Upper lobe of left lung (tissue), 4 donors: ENCODE measurements around the gene PPP3CA.

Experiments used
- CTCF ChIP-seq, 6 experiments: fragments of 450-650 bp in 4 of 6; fragments of 200-600 bp in 2 of 6; sonication (generic) in 2 of 6; IDR thresholded peaks; one replicate each; pipeline ENCODE4 v1.5.1; 2016 to 2019; ENCODE audit warnings: antibody characterized with exemption in 6 of 6
- POLR2A ChIP-seq, 4 donors: fragments of 450-650 bp; IDR thresholded peaks; one replicate each; pipeline ENCODE4 v1.5.1; 2016 to 2017; ENCODE audit warnings: antibody characterized with exemption in 4 of 4, mild to moderate bottlenecking in 2 of 4

GRCh38 chr4:101192244-101192643, 155.1 kb downstream of the PPP3CA start:
- TF ChIP-seq CTCF (IDR thresholded peaks at IDR 0.05) (no peak), POLR2A (IDR thresholded peaks at IDR 0.05) (no peak)
